Spinal cord (tissue), 10 donors: ENCODE data around the gene OR13G1. TPM values are rescaled to one million over a fixed set of nuclear protein-coding genes. Genes with fewer than 3 reads are reported as not detected.

Source experiments
- DNase-seq, 6 donors: peaks; one replicate each; pipeline versions ENCODE4 v3.0.0 to v3.0.0-alpha.2; 2013 to 2015; ENCODE audit warnings: low spot score in 6 of 6, low read depth in 4 of 6
- H3K27ac ChIP-seq: one replicate; pipeline ENCODE4 v1.5.1; 2013; ENCODE audit warnings: low read depth, low read length, control low read depth
- H3K27me3 ChIP-seq: one replicate; pipeline ENCODE4 v1.6.1; 2013; ENCODE audit warnings: low read length; ENCODE audit not compliant: control insufficient read depth, insufficient read depth
- H3K36me3 ChIP-seq: one replicate; pipeline ENCODE4 v1.6.1; 2013; ENCODE audit warnings: low read length; ENCODE audit not compliant: control insufficient read depth, insufficient read depth
- H3K4me1 ChIP-seq: one replicate; pipeline ENCODE4 v1.6.1; 2013; ENCODE audit warnings: low read length; ENCODE audit not compliant: control insufficient read depth, insufficient read depth
- H3K4me3 ChIP-seq: one replicate; pipeline ENCODE4 v1.5.1; 2013; ENCODE audit warnings: low read depth, low read length, control low read depth
- H3K9me3 ChIP-seq: one replicate; pipeline ENCODE4 v1.6.1; 2013; ENCODE audit warnings: low read length; ENCODE audit not compliant: control insufficient read depth, insufficient read depth
- WGBS: methylation state at CpG from one replicate; pipeline ENCODE4 v1.1.5; 2013; ENCODE audit warnings: missing lambda C conversion rate; ENCODE audit not compliant: insufficient coverage; 5-methylcytosine and 5-hydroxymethylcytosine counted together
- polyA plus RNA-seq, 2 donors: library from polyadenylated mRNA; unstranded; fragments of 120-200 nt; gene quantifications; one replicate each; pipeline ENCODE4 v1.2.1, GENCODE V29; 2013; ENCODE audit not compliant: insufficient read length in 2 of 2
- total RNA-seq, 2 donors: library from RNA; depleted of rRNA in 1 of 2; stranded (reverse); fragments of 120-200 nt in 1 of 2; fragments of >200 nt in 1 of 2; gene quantifications; one replicate each; pipeline versions ENCODE4 v1.2.3 to v1.2.4, GENCODE V29; 2013 to 2014
- donor health status: healthy.

OR13G1 gene
- total and polyA plus RNA-seq, 4 donors: not detected

DNA sequence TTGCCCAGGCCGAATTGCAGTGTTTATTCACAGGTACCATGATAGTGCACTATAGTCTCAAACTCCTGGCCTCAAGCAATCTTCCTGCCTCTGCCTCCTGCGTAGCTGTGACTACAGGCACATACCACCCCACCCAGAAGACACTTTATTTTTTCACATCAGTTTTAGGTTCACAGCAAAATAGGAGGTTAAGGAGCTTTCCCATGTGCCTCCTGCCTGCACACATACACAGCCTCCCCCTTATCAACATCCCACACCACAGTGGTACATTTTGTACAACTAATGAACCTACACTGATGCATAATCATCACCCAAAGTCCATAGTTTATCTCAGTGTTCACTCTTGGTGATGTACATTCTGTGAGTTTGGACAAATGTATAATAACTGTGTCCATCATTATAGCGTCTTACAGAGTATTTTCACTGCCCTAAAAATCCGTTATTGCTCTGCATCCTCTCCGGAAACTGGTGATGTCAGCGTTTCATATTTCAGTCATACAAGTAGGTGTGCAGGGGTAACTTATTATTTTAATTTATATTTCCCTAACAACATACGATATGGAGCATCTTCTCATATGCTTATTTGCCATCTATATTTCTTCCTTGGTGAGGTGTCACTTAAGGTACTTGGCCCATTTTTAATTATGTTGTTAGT, 23.2 kb downstream of the OR13G1 start:
- Histone ChIP-seq H3K4me3 (no peak overlapping the region), H3K9me3 (peaks cover 2% of the 10 kb centered on the region), H3K36me3 (no peaks in the 10 kb centered on the region), H3K27ac (no peak overlapping the region), H3K27me3 (no peaks in the 10 kb centered on the region), H3K4me1 (no peaks in the 10 kb centered on the region)
- no peak for DNase-seq
- 93% methylated on average over 3 of the region's 7 CpGs for WGBS

GRCh38 chr1:247653040-247653439, 26.5 kb downstream of the OR13G1 start:
- Histone ChIP-seq H3K9me3 (no peaks in the 10 kb centered on the region), H3K27me3 (no peaks in the 10 kb centered on the region), H3K4me3 (no peak overlapping the region), H3K36me3 (no peaks in the 10 kb centered on the region), H3K4me1 (no peaks in the 10 kb centered on the region), H3K27ac (no peak overlapping the region)
- DNase-seq: no peak
- 82% methylated on average over 1 of the region's 1 CpG for WGBS

GRCh38 chr1:247647864-247648263, 31.7 kb downstream of the OR13G1 start:
- no CpG with 5 or more reads among the region's 2 CpGs for WGBS
- DNase-seq: peak in 5 of 6 donors; percentile 48 to 91 (median 55)
- H3K9me3 ChIP-seq: no peaks in the 10 kb centered on the region
- no peak overlapping the region for H3K4me3 ChIP-seq
- H3K27me3 ChIP-seq: no peaks in the 10 kb centered on the region
- H3K36me3 ChIP-seq: no peaks in the 10 kb centered on the region
- no peak overlapping the region for H3K27ac ChIP-seq
- H3K4me1 ChIP-seq: no peaks in the 10 kb centered on the region

DNA sequence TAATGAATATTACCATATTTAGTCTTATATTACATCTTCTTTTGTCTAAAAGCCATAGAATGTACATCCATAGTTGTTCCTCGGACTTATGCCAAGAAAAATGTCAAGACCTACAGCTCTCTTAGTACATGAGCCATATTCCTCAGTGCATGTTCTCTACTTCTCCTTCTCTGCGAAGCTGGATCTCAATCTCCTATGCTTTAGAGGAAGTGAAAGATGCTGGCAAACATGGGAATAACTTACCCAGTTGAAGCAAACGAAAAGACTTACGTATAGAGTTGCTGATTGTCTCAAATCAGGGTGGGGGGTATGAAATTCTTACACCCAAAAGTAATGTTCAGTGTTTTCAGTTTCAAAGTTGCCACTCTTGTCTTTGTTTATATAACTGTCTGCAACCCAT, 32.7 kb downstream of the OR13G1 start:
- Histone ChIP-seq H3K27me3 (no peaks in the 10 kb centered on the region), H3K27ac (no peak overlapping the region), H3K36me3 (no peaks in the 10 kb centered on the region), H3K4me1 (no peaks in the 10 kb centered on the region), H3K4me3 (no peak overlapping the region), H3K9me3 (no peaks in the 10 kb centered on the region)
- DNase-seq: peak in 1 of 6 donors; percentile 3
- WGBS: no CpG with 5 or more reads among the region's 4 CpGs

GRCh38 chr1:247642742-247643141, 36.8 kb downstream of the OR13G1 start:
- H3K27me3 ChIP-seq: no peaks in the 10 kb centered on the region
- H3K4me3 ChIP-seq: no peak overlapping the region
- H3K4me1 ChIP-seq: peaks cover 5% of the 10 kb centered on the region
- no peak for DNase-seq
- no peaks in the 10 kb centered on the region for H3K36me3 ChIP-seq
- 100% methylated on average over 2 of the region's 5 CpGs for WGBS
- H3K27ac ChIP-seq: no peak overlapping the region
- no peaks in the 10 kb centered on the region for H3K9me3 ChIP-seq

DNA sequence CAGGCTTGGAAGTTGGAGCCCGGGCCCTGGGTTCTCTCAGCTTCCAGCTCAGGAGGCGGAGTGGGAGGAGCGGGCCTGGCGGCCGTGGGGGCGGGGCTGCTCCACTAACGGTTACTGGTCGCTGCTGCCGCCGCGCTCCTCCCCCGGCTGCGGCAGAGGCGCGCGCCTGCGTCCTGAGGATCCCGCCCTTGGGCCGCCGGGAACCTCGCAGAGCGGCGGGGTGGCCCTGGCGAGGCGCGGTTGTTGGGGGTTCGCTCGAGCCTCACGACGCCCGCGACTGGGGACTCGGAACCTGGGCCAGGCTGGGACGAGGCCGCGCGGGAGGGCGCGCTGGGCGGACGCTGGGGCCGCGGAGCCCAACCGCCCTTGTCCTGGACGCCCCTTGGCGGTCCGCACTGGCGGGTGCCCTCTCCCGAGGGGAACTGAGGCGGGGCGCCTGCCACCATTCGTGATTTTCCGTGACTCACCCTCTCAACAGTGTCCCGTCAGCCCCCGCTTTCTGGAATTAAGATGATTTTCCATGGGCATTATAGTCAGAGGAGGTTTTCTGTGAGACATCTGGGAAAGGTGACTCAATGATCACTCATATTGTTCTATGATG, 40.1 kb downstream of the OR13G1 start:
- Histone ChIP-seq H3K27ac (no peak overlapping the region), H3K9me3 (no peaks in the 10 kb centered on the region), H3K4me1 (peaks cover 5% of the 10 kb centered on the region), H3K4me3 (no peak overlapping the region), H3K27me3 (no peaks in the 10 kb centered on the region), H3K36me3 (no peaks in the 10 kb centered on the region)
- DNase-seq: peak in 5 of 6 donors; percentile 39 to 93 (median 65)
- 8% methylated on average over 50 of the region's 55 CpGs for WGBS

DNA sequence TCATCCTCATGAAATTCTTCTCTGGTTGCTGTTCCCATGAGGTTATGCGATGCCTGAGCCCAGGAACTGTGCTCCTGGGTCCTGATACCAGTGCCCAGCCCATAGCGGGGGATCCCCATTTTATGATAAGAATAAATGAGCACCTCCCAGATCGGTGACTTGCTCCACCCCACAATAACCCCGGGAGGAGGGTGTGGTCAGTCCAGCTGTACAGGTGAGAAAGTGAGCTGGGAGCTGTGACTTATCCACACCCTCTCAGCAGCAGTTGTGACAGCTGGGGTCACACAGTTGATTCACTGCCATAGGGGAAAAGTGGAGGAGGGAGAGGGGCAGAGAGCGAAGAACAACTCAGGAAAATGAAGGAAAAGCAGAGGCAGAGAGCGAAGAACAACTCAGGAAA, 40.8 kb downstream of the OR13G1 start:
- H3K9me3 ChIP-seq: no peaks in the 10 kb centered on the region
- H3K27ac ChIP-seq: no peak overlapping the region
- H3K4me3 ChIP-seq: no peak overlapping the region
- no peak for DNase-seq
- peaks cover 5% of the 10 kb centered on the region for H3K4me1 ChIP-seq
- 83% methylated on average over 3 of the region's 6 CpGs for WGBS
- no peaks in the 10 kb centered on the region for H3K27me3 ChIP-seq
- H3K36me3 ChIP-seq: no peaks in the 10 kb centered on the region

GRCh38 chr1:247638011-247638410, 41.5 kb downstream of the OR13G1 start:
- H3K4me1 ChIP-seq: peaks cover 5% of the 10 kb centered on the region
- H3K9me3 ChIP-seq: no peaks in the 10 kb centered on the region
- no peak overlapping the region for H3K27ac ChIP-seq
- H3K4me3 ChIP-seq: no peak overlapping the region
- 72% methylated on average over 2 of the region's 4 CpGs for WGBS
- H3K27me3 ChIP-seq: no peaks in the 10 kb centered on the region
- no peaks in the 10 kb centered on the region for H3K36me3 ChIP-seq
- no peak for DNase-seq

GRCh38 chr1:247627951-247628350, 51.6 kb downstream of the OR13G1 start:
- Histone ChIP-seq H3K4me3 (no peak overlapping the region), H3K9me3 (no peaks in the 10 kb centered on the region), H3K4me1 (no peaks in the 10 kb centered on the region), H3K27ac (no peak overlapping the region), H3K27me3 (no peaks in the 10 kb centered on the region), H3K36me3 (no peaks in the 10 kb centered on the region)
- 43% methylated on average over 2 of the region's 3 CpGs for WGBS
- DNase-seq: no peak
